ENCODE data around the gene ZNF565.
"Not testable (repeated sequence)": the region's sequence is repeated elsewhere in the genome, so short reads cannot be mapped to it uniquely, and the experiment has no call there.

ZNF565 gene

DNA sequence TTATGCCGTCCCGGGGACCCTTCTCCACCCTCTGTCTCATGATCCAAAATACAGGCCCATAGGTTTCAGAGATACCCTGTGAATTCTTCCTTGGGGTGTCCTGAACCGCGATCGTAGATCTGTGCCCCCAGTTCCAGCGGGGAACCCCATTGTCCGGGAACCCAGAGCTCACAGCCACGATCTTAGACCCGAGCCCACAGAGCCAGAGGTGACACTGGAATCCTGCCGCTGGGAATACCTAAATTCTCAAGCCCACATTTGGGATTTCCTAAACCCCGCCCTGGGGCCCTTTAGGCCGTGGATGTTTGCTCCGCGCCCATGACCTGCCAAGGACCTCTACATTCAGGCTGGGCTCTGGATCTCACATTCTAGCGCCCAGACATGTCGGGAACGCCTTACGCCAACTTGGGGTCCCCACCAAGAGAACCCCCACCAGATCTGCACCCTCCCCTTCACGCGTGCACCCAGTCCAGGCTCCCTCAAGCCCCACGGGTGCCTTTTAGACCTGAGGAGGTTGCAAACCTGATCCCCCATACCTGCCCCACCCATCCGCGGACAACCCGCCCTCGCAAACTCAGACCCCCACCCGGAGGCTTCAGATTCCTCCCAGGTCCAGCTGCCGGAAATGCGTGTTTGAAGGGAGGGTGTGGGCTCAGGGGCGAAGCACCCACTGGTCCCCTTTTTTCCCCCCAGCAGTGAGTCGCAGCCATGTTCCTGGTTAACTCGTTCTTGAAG lies 74.0 kb downstream of the ZNF565 start:
- peak overlapping the region; percentile 99 for H3K4me3 ChIP-seq (replicated peaks; ENCODE audit: low read depth, low read length)
- TF ChIP-seq, protein P1, sequence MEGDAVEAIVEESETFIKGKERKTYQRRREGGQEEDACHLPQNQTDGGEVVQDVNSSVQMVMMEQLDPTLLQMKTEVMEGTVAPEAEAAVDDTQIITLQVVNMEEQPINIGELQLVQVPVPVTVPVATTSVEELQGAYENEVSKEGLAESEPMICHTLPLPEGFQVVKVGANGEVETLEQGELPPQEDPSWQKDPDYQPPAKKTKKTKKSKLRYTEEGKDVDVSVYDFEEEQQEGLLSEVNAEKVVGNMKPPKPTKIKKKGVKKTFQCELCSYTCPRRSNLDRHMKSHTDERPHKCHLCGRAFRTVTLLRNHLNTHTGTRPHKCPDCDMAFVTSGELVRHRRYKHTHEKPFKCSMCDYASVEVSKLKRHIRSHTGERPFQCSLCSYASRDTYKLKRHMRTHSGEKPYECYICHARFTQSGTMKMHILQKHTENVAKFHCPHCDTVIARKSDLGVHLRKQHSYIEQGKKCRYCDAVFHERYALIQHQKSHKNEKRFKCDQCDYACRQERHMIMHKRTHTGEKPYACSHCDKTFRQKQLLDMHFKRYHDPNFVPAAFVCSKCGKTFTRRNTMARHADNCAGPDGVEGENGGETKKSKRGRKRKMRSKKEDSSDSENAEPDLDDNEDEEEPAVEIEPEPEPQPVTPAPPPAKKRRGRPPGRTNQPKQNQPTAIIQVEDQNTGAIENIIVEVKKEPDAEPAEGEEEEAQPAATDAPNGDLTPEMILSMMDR (IDR thresholded peaks at IDR 0.05; ENCODE audit: low read depth, low read length, missing control alignments), result no peak
- no peak for DNase-seq (ENCODE audit: extremely low read depth, low read depth)

DNA sequence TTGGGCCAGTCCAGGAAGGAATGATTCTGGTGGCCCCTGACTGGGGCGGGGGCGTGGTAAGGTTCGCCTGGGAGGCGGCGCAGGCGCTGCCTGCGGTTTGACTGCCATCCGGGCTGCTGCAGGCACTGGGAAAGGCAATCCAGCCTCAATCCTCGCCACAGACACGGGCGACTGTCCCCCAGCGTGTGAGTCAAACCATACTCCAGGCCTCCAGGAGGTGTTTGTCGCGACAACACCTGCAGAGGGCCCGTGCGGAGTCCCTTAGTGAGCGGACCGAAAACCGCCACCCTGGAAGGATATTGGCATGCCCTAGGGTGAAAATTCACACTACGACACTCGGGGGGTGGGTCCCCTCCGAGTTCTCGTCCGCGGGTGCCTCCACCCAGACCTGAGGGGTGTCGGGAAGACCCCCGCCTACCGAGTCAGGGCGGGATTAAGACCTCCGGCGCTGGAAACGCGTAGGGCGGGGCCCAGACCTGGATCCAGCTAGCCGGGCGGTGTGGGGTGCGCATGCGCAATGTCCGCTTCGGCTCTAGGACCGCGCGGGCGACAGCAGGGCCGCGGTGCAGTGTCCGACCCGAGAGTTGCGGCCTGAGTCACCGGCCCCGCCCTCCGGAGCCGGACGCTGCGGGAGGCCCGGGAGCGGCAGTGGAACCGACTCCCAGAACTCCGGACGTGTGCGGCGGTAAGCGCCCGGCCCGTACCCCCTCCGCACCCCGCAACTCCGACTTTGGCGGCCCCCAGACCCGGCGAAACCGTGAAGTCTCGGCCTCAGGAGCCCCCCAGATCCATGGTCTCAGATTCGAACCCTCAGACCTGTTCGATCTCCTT lies 74.8 kb downstream of the ZNF565 start, which contains the start of gene CAPNS1:
Gene CAPNS1 (plus strand): TSS at position 594 of the 831 bp plus-strand sequence. CDS start 946 bp downstream, outside the sequence.
- TF ChIP-seq, protein P1 (IDR thresholded peaks at IDR 0.05; ENCODE audit: low read depth, low read length, missing control alignments), result no peak
- H3K4me3 ChIP-seq (replicated peaks; ENCODE audit: low read depth, low read length), result peak within 1 kb of the TSS; percentile 99
- DNase-seq (ENCODE audit: extremely low read depth, low read depth), result peak; percentile 86

DNA sequence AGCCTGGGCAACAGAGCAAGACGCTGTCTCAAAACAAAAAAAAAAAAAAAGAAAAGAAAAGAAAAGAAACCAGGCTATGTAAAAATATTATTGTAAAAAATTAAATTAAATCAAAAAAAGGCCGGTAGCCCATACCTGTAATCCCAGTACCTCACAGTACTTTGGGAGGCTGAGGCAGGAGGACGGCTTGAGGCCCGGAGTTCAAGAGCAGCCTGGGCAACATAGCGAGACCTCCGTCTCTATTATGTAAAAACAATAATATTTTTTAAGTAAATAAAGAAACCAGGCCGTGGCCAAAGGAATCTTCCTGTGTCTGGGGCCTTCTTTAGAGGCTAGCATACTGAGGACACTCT lies 75.4 kb downstream of the ZNF565 start:
- H3K4me3 ChIP-seq (replicated peaks; ENCODE audit: low read depth, low read length), result peak overlapping the region; percentile 99
- DNase-seq (ENCODE audit: extremely low read depth, low read depth), result no peak
- TF ChIP-seq, protein P1 (IDR thresholded peaks at IDR 0.05; ENCODE audit: low read depth, low read length, missing control alignments), result no peak

DNA sequence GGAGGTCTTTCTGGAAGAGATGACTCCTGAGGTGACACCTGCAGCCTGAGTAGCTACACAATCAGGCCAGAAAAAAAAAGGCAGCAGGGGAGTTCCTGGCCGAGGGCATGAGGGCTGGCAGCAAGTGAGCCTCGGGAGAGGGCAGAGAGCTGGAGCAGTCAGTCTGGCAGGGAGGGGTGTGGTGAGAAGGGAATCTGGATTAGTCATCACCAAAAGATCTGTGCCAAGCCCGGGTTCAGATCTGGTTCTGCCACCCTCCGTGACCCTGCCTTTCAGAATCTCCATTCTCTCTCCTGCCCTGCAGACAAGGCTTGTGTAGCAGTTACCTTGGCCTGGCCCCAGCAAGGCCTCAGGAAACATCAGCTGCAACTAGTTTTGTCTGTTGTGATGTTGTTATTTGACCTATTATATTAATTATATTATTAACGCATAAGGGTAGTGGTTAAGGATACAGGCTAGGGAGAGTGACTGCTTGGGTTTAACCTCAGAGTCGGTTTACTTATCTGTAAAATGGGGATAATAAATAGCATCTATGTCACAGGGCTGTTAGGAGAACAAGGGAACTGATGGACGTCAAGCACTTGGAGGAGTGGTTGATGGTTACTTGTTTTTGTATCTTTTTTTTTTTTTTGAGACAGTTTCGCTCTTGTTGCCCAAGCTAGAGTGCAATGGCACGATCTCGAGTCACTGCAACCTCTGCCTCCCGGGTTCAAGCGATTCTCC lies 77.3 kb downstream of the ZNF565 start:
- TF ChIP-seq, protein P1 (IDR thresholded peaks at IDR 0.05; ENCODE audit: low read depth, low read length, missing control alignments), result no peak
- H3K4me3 ChIP-seq (replicated peaks; ENCODE audit: low read depth, low read length), result no peak overlapping the region
- DNase-seq (ENCODE audit: extremely low read depth, low read depth), result no peak

DNA sequence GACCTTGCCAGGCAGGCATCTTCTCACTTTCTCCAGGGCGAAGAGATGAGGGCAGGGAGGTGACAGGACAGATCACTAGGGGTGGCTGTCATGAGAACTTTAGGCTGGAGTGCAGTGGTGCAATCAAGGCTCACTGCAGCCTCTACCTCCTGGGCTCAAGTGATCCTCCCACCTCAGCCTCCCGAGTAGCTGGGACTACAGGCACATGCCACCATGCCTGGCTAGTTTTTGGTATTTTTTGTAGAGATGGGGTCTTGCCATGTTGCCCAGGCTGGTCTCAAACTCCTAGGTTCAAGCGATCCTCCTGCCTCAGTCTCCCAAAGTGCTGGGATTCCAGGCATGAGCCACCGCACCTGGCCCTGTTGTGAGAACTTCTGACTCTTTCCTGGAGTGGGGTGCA lies 79.6 kb downstream of the ZNF565 start:
- not testable (repeated sequence) for DNase-seq (ENCODE audit: extremely low read depth, low read depth); H3K4me3 ChIP-seq (replicated peaks; ENCODE audit: low read depth, low read length)
